NCI-H2029 treated with DMSO at 0.1 percent for 48 hours (cell line): ENCODE results near the gene HES2.
"Not testable (repeated sequence)": the region's sequence is repeated elsewhere in the genome, so short reads cannot be mapped to it uniquely, and the experiment has no call there.

Experiments used
- DNase-seq: peaks from one replicate; lab custom pipeline; 2025; lab: John Stamatoyannopoulos, UW

HES2 gene

GRCh38 chr1:6418668-6419396, 887 bp downstream of the HES2 start:
- no peak for DNase-seq

GRCh38 chr1:6417961-6418667, 1.6 kb downstream of the HES2 start:
- DNase-seq = no peak

- DNase-seq = no peak
These were observed 2.8 kb downstream of the HES2 start for GRCh38 chr1:6416906-6417305.

GRCh38 chr1:6416295-6416656, 3.4 kb downstream of the HES2 start:
- DNase-seq = no peak

- no peak for DNase-seq
These were observed 4.7 kb downstream of the HES2 start for GRCh38 chr1:6414881-6415626.

- no peak for DNase-seq
These were observed 5.3 kb downstream of the HES2 start for GRCh38 chr1:6414443-6414844.

GRCh38 chr1:6412896-6413295, 6.8 kb downstream of the HES2 start:
- peak; percentile 56 for DNase-seq

GRCh38 chr1:6410248-6410893, 9.3 kb downstream of the HES2 start:
- DNase-seq = no peak

- no peak for DNase-seq
These were observed 10.0 kb downstream of the HES2 start for GRCh38 chr1:6409733-6410132.

- no peak for DNase-seq
These were observed 10.7 kb downstream of the HES2 start for GRCh38 chr1:6409053-6409452.

GRCh38 chr1:6408023-6408422, 11.7 kb downstream of the HES2 start:
- no peak for DNase-seq

- DNase-seq = no peak
These were observed 18.0 kb downstream of the HES2 start for GRCh38 chr1:6401673-6402072.

GRCh38 chr1:6399294-6399693, 20.4 kb downstream of the HES2 start:
- DNase-seq = no peak

- DNase-seq = no peak
These were observed 21.8 kb downstream of the HES2 start for GRCh38 chr1:6397844-6398441.

- DNase-seq = no peak
These were observed 22.7 kb downstream of the HES2 start for GRCh38 chr1:6396998-6397397.

- DNase-seq = not testable (repeated sequence)
These were observed 23.9 kb downstream of the HES2 start for GRCh38 chr1:6395781-6396244.

- DNase-seq = not testable (repeated sequence)
These were observed 24.6 kb downstream of the HES2 start for GRCh38 chr1:6395130-6395529.

GRCh38 chr1:6393400-6394187, 26.1 kb downstream of the HES2 start, which contains the start of gene ACOT7:
Gene ACOT7, minus strand, starts transcription at chr1:6393767. Its CDS starts 368 bp downstream, at chr1:6393399.
- DNase-seq = peak; percentile 48

- DNase-seq = no peak
These were observed 26.8 kb downstream of the HES2 start for GRCh38 chr1:6392809-6393399.

- DNase-seq = peak; percentile 8
These were observed 27.5 kb downstream of the HES2 start for GRCh38 chr1:6391951-6392808.
